GM18520 (cell line): ENCODE data around the gene NGF.
"Not testable (repeated sequence)": the region's sequence is repeated elsewhere in the genome, so short reads cannot be mapped to it uniquely, and the experiment has no call there.

Source experiments
- ATAC-seq: cut with Tn5 transposase; IDR thresholded peaks from one replicate; pipeline ENCODE4 v1.9.1; 2021; ENCODE audit not compliant: unreplicated experiment

The NGF gene

DNA sequence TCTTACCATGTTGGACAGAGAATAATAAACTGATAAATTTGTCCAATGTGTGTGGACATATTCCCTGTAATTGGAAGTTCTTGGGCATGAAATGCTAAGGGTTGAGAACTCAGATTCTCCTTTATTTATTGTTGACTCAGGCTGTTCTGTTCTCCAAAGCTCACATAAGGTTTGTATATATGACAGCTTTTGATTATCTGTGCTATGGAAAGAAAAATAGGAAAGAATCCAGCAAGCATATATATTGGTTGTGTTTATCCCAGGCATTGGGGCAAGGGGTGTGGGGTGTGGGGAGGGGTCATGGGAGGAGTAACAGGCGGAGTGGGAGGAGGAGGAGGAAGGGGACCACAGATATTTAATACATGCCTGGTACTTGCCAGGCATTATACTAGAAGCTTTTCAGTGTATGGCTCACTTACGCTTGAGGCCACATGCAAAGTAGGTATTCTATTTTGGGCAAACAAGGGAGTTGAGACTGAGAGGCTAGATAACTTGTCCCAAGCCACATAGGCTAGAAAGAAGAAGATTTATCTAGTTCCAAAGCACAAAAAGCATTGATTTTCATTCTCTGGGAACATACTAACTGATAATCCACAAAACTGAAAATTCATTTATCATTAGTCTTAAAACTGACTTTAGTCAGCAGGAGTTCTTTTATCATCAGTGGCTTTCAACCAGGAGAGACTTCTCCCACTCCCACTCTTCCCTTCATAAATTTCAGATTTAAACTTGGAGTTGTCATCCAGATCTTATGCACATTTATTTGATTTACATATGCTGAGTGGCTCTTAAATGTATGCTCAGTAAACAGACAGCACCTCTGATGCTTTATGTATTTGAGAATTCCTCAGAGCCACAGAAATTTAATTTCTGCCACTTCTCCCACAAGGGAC, 27.2 kb downstream of the NGF start:
- no peak for ATAC-seq

DNA sequence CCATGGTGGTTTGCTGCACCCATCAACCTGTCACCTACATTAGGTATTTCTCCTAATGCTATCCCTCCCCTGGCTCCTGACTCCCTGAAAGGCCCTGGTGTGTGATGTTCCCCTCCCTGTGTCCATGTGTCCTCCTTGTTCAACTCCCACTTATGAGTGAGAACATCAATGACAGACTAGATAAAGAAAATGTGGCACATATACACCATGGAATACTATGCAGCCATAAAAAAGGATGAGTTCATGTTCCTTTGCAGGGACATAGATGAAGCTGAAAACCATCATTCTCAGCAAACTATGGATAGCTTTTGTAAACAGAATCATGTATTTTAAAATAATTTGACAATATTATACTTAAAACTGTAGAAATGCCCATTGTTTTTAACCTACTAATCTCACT, 28.5 kb downstream of the NGF start:
- not testable (repeated sequence) for ATAC-seq

DNA sequence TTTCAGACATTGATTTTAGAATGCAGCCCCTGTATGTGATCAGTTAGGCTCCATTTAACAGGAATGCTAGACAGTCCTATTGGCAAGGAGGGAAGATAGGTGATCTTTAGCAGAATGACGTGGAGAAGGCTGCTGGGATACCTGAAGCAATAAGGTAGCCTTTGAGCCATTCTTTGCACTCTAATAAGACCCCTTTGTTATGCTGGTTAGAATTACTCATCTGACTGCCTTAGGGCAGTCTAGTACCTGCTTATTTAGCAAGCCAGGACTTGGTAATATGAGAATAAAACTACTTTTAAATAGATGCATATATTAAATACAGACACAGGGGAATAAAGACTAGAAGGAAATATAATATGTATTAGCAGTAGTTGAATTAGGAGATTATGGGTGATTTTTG, 29.1 kb downstream of the NGF start:
- no peak for ATAC-seq

DNA sequence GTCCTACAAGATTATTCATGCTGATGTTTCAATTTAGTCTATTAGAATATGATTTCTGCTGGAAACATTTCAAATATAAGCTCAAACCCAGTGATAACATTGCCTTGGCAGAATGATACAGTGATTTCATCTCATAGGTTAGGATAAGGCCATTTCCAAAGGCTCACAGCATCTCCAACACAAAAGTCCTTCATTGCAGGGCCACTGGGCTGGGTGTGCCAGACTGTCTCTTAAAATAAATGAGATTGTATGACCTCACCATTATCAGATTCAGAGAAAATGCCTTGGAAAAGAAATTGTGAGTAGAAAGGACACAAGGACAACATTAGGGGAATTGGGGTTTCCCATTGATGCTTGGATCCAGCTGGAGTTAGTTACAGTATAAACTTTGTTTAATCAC, 30.4 kb downstream of the NGF start:
- ATAC-seq, result no peak

DNA sequence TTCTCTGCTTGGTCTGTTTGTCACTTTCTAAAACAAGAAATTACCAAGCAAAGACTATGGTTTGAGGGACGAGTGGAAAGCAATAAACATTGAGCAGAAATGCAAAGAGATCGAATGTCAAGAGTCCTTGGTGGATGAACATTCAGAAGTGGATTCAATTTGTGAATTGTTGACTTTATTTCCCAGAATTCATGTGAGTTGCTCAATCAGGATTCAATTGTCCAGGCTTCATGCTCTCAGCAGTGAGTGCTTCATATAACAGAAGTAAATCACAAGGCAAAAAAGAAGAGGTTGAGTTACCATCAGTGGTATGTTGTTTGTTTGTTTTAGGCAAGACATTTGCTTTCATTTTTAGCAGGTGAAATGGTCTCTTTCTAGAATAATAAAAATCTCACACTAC, 31.9 kb downstream of the NGF start:
- ATAC-seq, result no peak

DNA sequence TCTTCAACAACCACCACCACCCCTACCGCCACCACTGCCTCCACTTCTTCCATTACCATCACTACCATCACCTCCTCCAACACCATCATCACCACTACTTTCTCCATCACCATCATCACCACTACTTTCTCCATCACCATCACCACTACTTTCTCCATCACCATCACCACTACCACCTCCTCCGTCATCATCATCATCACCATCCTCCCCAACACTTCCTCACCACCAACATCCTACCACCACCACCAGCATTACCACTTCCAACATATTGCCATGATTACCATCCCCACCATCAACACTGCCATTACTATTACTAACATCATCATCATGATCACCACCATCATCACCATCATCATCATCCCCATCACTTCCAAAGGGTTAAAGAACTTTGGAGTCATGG, 34.7 kb downstream of the NGF start:
- no peak for ATAC-seq

DNA sequence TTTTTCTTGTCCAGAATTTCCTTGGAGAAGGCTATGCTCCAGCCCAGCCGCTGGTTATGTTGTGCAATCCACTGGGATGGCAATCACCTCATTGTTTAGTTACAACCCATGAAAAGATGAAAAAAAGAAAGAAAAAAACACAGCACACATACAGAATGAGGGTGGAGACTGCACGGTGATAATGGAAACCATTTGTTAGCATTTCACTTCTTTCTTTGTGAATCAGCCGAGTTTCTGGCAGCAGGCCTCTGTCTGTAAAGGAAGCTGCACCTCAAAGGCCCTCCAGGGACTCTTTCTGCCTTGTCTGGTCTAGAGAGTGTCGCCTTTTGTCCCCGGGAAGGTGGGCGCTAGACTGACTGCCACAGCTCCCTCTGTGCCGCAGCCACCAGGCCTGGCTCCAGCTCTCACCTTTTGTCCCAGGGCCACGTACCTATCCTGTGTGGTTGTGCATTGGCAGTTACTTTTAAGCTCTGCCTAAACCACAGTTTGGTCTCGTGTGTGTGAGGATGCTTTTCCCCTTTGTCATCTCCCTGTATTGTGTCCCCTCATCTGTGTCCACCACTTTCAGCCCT, 35.6 kb downstream of the NGF start:
- ATAC-seq, result no peak

DNA sequence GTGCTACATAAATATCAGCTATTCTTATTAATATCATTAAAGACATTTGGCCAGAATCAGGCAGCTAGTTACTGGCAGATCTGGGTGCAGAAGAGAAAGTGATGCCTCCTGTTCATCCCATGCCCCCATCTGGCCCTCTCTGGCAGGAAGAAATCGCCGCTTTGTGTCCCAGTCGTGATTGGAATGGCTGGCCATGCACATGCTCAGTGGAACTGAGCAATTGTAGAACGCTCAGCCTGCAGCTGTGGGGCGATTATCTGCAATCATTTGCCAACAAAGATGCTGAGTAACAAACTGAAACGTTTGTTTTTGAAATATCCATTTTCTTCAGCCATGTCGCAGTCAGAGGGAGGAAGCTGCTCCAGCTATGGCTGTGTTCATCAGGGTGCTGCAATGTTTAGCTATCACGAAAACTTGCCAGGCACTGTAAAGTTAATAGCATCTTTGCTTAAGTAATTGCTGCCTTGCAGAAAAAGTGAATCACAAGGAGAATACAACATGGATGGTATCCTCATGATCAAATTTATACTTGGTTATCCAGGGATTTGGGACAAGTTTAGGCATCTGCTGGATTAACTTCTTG, 36.5 kb downstream of the NGF start:
- ATAC-seq, result no peak

DNA sequence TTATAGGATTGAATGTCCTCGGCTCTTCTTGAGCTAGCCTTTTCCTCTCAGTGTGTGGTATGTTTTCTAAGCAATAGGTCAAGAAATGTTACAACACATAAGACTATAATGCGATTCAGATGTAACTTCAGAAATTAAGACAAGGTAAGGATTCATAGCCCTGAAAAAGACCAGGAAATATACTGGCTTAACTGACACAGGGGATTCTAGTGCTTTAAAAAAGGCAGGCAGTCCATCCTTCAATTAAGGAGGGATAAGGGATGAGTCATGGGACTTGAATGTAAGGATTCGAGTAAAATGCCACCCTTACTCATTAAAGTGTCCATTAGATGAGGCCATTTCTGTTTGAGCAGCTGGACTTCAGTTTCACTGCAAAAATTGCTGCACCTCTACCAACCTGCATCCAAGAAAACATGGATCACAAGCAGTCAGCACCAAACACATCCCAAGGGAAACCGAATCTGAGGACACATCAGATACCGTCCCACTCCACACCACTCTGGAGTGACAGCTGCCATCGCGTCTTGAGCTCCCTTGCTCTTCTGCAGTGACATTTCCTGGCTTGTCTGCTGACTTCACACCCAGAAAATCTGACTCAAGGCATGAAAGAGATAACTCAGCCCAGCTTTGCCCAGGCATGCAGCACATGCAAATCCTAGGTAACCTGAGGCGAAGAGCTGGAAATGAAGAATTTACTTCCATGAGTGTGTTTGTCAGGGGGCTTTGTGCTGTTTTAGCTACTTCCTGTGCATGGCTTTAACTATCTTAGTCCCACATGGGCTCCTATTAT, 37.8 kb downstream of the NGF start:
- no peak for ATAC-seq

DNA sequence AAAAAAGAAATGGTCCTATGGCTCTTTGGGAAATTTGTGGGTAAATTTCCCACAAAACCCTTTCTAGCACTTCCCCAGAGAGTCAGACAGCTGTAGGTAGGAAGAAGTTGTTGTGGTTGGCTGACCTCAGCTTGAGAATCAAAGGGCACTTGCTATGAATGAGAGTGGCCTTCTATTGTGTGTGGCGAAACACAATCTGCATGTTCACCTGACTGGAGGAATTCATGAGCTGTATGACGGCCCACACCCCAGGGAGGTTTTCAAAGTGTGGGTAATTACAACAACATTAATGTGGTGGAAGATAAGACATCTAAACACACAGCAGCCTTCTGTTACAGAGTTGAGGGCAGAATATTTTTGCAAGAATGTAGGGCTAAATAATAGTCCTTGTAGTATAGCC, 38.8 kb downstream of the NGF start:
- no peak for ATAC-seq

DNA sequence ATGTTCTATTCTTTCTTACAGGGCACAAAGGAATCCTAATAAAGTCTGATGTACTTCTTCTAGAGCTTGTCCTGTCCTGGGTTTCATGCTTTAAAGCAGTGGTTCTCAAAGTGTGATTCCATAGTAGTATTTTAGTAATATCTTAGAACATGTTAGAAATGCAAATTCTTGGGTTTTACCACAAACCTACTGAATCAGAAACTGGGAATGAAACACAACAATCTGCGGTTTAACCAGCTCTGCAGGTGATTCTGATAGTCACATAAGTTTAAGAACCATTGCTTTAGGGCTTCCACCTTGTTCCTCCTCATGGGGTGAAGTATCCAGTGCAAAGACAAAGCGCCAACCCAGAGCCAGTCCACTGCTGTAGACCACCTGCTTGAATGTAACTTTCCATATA, 41.1 kb downstream of the NGF start:
- ATAC-seq, result peak; percentile 84

DNA sequence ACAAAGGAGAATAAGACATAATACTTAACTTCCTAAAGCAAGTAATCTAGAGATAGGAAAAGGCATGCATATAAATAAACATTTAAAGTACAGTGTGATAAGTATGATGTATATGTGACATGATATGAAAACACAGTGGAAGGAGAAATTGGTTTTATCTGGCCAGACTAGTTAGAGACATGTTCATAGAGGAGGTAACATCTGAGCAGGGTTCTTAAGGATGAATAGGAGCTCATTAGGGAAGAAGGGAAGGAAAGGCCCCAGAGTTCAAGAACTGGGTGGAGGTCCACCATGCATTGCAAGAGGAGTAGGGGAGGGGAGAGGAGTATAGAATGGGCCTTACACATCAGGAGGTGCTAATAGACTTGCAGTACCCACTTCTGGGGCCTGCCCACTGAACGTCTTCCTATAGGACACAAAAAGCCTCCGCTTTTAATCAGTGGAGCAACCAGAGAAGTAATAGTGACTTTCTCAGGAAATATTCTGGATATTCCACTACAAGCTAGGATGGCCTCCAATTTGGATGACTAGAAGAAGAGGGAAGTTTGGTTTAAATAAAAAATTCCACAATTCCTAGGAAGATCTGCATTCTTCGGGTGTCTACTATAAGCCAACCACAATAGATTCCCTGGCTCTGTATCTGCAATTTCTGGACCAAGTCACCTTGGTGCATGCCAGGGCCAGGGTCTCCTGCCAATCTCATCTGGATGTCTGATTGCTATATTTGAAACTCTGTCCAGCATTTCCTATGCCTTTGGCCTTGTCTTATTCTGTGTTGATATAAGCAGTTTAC, 41.9 kb downstream of the NGF start:
- ATAC-seq, result no peak

DNA sequence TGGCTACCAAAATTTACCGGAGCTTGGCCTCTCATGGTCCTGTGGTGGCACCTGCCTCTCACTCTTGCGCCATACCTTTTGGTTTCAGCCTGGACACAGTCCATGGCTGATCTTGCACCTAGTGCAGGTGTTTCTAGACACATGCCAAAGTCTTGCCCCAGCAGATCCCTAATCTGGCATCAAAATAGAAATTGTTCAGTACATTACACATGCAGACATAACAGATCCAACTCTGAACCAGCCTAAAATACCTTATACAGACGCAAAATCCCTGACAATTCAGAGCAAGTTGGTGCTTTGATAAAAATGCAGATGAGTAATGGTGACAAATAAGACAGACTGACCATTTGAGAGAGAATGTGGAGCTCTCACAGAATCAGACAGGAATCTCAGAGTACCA, 44.1 kb downstream of the NGF start:
- no peak for ATAC-seq

DNA sequence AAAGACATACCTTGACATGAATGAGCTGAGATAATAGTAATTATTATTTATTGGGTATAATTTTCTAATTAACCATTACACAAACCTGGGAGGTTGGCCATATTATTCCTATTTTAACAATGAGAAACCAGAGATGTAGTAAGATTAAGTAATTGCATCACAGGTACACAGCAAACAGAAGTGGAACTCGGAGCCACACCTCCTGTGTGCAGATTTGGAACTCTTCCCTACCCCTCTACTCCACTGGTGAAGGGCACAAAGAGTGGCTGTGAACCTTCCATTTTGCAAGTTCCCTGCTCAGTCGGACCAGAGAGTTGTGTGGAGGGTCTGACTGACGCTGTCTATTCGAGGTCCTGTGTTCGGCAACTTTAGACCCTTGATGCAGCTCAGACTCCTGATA, 45.0 kb downstream of the NGF start:
- ATAC-seq, result no peak

DNA sequence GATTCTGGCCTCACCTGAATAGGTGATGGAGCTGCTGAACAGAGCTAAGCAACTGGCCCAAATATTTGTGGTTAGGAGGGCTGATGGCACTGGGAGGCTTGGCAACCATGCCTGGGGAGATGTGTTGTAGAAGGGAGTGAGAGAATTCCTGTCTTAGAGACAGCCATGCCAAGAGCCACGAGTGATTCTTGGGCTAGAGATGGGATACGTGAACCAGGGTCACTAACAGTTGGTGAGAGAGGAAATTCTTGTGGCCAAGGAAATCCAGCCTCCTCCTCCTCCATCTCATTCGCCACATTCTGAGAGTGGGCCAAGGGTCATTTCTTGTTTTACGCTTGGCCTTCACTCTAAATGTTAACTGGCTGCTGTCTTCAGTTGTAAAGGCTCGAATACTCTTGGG, 46.3 kb downstream of the NGF start:
- ATAC-seq, result no peak

DNA sequence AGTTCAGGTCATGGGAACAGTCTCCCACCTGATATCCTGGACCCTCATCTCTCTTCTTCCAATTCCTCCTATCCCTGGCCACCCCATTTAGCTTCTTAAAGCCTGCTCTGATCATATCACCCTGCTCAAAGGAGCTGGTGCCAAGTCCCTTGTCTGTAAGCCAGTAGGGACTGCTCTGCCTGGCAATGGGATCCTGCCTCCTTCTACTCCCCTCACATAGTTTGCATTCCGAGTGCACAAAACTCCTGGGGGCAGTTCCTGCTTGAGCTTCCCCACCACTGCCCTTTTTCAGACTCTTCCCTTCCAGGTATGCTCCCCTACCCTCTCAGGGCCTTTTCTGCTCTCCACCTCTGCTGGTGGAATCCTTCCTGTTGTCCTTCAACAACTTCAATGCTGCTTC, 48.1 kb downstream of the NGF start:
- no peak for ATAC-seq

DNA sequence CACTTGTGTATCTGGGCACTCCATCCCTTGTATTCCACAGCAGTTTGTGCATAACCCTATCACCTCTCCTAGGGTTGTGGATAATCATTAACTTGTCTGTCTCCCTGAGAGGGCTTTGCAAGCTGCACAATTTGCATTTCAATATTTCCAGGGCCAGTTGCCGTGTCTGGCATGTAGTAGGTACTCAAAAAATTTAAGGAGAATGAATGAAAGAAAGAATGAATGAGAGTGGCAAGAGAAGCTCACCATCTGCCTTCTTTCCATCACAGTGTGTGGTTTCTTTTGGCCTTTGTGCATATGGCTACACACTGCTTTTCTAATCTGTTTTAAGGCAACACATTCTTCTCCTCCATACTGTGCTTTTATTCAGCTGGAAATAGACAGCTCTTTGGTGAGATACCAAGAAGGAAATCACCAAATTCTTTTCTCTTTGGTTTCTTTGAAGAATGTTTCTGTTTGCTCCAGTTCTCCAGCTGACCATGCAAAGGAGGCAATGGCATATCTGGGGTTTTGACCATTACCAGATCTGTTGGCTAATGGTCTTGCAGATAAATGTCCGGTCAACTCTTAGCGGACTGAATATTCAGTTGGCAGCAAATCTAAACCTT, 49.4 kb downstream of the NGF start:
- ATAC-seq, result no peak

DNA sequence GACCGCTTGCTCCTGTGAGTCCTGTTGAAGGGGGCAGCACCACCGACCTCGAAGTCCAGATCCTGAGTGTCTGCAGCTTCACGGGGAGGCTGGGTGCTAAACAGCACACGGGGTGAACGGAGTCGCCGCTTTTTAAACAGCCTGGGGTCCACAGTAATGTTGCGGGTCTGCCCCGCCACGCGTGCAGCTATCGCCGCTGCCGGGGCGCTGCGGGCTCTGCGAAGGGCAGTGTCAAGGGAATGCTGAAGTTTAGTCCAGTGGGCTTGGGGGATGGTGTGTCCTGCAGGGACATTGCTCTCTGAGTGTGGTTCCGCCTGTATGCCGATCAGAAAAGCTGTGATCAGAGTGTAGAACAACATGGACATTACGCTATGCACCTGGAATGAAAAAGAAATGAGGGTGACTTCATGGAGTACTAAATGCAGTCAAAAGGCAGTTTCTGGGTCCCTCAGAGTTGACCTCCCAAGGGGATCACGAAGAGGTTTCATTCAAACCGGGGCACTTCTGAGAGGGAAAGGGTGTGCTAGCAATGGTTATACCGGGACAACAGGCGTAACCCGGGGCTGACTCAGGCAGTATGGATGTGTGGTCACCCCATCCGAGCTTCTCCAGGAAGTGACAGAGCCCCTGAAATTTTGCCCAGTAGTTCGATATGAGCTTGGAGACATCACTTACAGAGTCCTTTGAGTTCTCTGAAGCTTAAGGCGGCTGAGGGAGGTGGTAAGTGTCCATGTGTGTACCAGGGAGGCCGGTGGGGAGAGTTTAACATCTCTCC, 51.4 kb downstream of the NGF start:
- no peak for ATAC-seq

DNA sequence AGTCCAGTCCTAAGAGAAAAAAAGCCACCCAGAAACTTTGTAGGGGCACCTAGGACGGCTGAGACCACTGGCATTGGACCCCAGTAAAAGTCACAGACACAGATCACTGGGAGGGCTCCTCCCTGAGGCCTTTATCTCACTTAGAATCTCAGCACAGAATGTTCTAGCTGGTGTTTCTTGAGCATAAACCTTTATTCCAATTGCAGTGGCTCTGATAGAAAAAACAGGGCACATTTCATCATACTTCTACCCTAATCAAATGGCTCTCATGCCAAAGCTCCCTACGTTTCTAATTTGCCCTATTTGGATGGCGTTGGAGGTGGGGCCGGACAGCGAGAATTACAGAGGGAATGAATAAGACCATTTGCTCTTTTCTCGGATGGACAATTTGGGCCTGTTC, 53.8 kb downstream of the NGF start:
- ATAC-seq, result no peak

DNA sequence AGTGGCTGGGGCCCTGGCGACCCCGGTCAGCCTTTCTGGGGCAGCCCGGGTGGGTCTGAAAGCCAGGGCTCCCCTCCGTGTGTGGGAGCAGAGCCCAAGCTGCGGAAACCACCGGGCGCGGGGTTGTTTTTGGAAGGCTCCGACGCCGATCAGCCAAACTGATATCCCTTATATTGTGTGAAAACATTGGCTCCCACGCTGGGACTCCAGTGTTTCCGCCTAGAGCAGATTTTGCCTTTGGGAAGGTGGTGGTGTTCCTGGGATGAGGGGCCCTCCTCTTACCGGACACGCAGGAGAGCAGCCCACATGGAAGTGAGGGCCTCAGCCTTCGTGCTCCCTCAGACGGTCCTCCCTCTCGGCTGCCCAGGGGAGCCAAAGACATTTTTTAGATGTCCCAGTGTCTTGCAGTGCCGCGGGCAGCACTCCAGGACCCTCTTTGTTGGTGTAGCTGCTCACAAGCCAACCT, 54.3 kb downstream of the NGF start:
- ATAC-seq, result no peak
